ENCODE results near the gene ZNF106. TPM values are rescaled to one million over a fixed set of nuclear protein-coding genes. Genes with fewer than 3 reads are reported as not detected.

The ZNF106 gene
- polyA plus RNA-seq, 3 donors: 29.0 to 121 (median 69.2) TPM

DNA sequence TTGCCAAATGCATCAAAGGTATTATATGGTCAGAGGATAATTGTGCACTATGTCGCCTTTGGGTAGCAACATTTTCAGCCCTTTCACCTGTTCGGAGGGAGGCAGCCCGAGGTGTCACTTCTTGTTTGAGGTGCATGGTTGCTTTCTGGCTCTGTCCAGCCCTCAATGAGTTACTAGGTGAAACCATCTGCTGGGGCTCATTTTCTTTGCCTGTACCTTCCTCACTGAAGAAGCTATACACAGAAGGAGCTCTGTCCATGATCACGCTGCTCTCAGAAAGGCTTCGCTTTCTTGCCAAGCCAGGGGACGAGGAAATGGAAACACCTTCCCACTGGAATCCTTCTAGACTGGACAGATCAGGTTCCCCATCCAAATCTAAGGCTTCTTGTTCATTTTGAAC, 42.7 kb downstream of the ZNF106 start:
- Mint-ChIP-seq H3K27me3 (ENCODE audit: low read depth in 3 of 3) (no peaks in the 10 kb centered on the region), H3K9me3 (no peaks in the 10 kb centered on the region), H3K27ac (no peak overlapping the region), H3K4me1 (no peaks in the 10 kb centered on the region), H3K36me3 (peaks cover 77 to 88% of the 10 kb centered on the region in 2 donors), H3K4me3 (no peak overlapping the region)
- Histone ChIP-seq H3K4me1 (ENCODE audit: control insufficient read depth in 1 of 2, insufficient read depth in 2 of 2, low read length in 2 of 2) (no peaks in the 10 kb centered on the region), H3K79me2 (ENCODE audit: insufficient read depth, low read length) (peaks cover 60% of the 10 kb centered on the region), H3K9me3 (replicated peaks in 1 of 2; ENCODE audit: control insufficient read depth in 1 of 2, insufficient read depth in 1 of 2, low read length in 2 of 2) (no peaks in the 10 kb centered on the region), H4K20me1 (ENCODE audit: insufficient read depth, low read length) (peaks cover 99% of the 10 kb centered on the region), H3K4me2 (replicated peaks; ENCODE audit: extremely low read depth, low read length, poor library complexity, severe bottlenecking) (no peak overlapping the region), H3K27me3 (ENCODE audit: control insufficient read depth in 2 of 2, insufficient read depth in 2 of 2, low read length in 2 of 2) (no peaks in the 10 kb centered on the region), H3K9ac (ENCODE audit: insufficient read depth, low read length, poor library complexity, severe bottlenecking) (no peak overlapping the region), H3K4me3 (replicated peaks in 1 of 3; ENCODE audit: low read depth in 2 of 3, low read length in 3 of 3) (no peak overlapping the region), H3K36me3 (replicated peaks in 1 of 2; ENCODE audit: control insufficient read depth in 1 of 2, insufficient read depth in 2 of 2, low read length in 2 of 2) (peaks cover 92 to 98% of the 10 kb centered on the region in 2 donors), H3K27ac (ENCODE audit: low read depth in 1 of 2, low read length in 2 of 2) (peak overlapping the region in 1 of 2 donors; percentile 14), H2AFZ (ENCODE audit: insufficient read depth, low read depth, low read length, poor library complexity, severe bottlenecking) (no peak overlapping the region)
- TF ChIP-seq, protein P1, sequence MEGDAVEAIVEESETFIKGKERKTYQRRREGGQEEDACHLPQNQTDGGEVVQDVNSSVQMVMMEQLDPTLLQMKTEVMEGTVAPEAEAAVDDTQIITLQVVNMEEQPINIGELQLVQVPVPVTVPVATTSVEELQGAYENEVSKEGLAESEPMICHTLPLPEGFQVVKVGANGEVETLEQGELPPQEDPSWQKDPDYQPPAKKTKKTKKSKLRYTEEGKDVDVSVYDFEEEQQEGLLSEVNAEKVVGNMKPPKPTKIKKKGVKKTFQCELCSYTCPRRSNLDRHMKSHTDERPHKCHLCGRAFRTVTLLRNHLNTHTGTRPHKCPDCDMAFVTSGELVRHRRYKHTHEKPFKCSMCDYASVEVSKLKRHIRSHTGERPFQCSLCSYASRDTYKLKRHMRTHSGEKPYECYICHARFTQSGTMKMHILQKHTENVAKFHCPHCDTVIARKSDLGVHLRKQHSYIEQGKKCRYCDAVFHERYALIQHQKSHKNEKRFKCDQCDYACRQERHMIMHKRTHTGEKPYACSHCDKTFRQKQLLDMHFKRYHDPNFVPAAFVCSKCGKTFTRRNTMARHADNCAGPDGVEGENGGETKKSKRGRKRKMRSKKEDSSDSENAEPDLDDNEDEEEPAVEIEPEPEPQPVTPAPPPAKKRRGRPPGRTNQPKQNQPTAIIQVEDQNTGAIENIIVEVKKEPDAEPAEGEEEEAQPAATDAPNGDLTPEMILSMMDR (IDR thresholded peaks at IDR 0.05): no peak
- DNase-seq: no peak
- intact Hi-C loops (cut with micrococcal nuclease): no loop called here
- WGBS (ENCODE audit: insufficient coverage): 83% methylated on average over 3 of the region's 6 CpGs

DNA sequence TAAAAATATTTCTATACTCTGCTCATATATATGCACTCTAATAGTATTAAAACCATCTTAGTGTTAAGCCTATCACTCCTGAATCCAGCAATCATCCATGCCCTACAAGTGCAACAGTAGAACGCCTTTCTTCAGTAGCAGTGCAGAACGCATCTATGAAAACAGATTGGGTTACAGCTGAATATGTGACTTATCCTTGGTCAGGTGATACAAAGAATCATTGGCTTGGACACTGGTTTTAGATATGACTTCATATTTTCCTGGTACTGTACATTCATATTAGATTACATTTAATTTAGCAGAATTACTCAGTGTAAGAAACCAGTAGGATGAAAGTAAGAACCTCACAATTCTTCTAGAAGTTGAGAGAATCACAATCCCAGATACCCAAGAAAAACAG, 43.3 kb downstream of the ZNF106 start:
- Mint-ChIP-seq H3K36me3 (peaks cover 77 to 89% of the 10 kb centered on the region in 2 donors), H3K4me1 (no peaks in the 10 kb centered on the region), H3K9me3 (no peaks in the 10 kb centered on the region), H3K4me3 (no peak overlapping the region), H3K27ac (no peak overlapping the region), H3K27me3 (ENCODE audit: low read depth in 3 of 3) (no peaks in the 10 kb centered on the region)
- no peaks in the 10 kb centered on the region for H3K4me1 ChIP-seq (ENCODE audit: control insufficient read depth in 1 of 2, insufficient read depth in 2 of 2, low read length in 2 of 2)
- TF ChIP-seq, protein P1 (IDR thresholded peaks at IDR 0.05): no peak
- H3K4me3 ChIP-seq (replicated peaks in 1 of 3; ENCODE audit: low read depth in 2 of 3, low read length in 3 of 3): no peak overlapping the region
- H2AFZ ChIP-seq (ENCODE audit: insufficient read depth, low read depth, low read length, poor library complexity, severe bottlenecking): no peak overlapping the region
- DNase-seq: no peak
- no peaks in the 10 kb centered on the region for H3K9me3 ChIP-seq (replicated peaks in 1 of 2; ENCODE audit: control insufficient read depth in 1 of 2, insufficient read depth in 1 of 2, low read length in 2 of 2)
- intact Hi-C loops (cut with micrococcal nuclease): no loop called here
- WGBS (ENCODE audit: insufficient coverage): no CpG with 5 or more reads among the region's 2 CpGs
- no peak overlapping the region for H3K4me2 ChIP-seq (replicated peaks; ENCODE audit: extremely low read depth, low read length, poor library complexity, severe bottlenecking)
- no peak overlapping the region for H3K9ac ChIP-seq (ENCODE audit: insufficient read depth, low read length, poor library complexity, severe bottlenecking)
- no peaks in the 10 kb centered on the region for H3K27me3 ChIP-seq (ENCODE audit: control insufficient read depth in 2 of 2, insufficient read depth in 2 of 2, low read length in 2 of 2)
- peaks cover 55% of the 10 kb centered on the region for H3K79me2 ChIP-seq (ENCODE audit: insufficient read depth, low read length)
- H4K20me1 ChIP-seq (ENCODE audit: insufficient read depth, low read length): peaks cover 95% of the 10 kb centered on the region
- H3K27ac ChIP-seq (ENCODE audit: low read depth in 1 of 2, low read length in 2 of 2): peak overlapping the region in 1 of 2 donors; percentile 14
- H3K36me3 ChIP-seq (replicated peaks in 1 of 2; ENCODE audit: control insufficient read depth in 1 of 2, insufficient read depth in 2 of 2, low read length in 2 of 2): peaks cover 93 to 97% of the 10 kb centered on the region in 2 donors

All from CD14-positive monocyte (primary cell).